GM03348 (cell line): ENCODE data around the gene PKDCC.

Source experiments
- DNase-seq: peaks from one replicate; pipeline ENCODE4 v3.0.0; 2012; ENCODE audit warnings: low spot score

The PKDCC gene

GRCh38 chr2:42089340-42089925 lies 41.6 kb downstream of the PKDCC start:
- peak; percentile 84 for DNase-seq

GRCh38 chr2:42090216-42090615 lies 42.4 kb downstream of the PKDCC start:
- no peak for DNase-seq

GRCh38 chr2:42091671-42092070 lies 43.9 kb downstream of the PKDCC start:
- no peak for DNase-seq

- DNase-seq, result no peak
Measured at GRCh38 chr2:42092084-42092996, 44.5 kb downstream of the PKDCC start.

- DNase-seq, result no peak
Measured at GRCh38 chr2:42094114-42094513, 46.3 kb downstream of the PKDCC start.

- peak; percentile 67 for DNase-seq
Measured at GRCh38 chr2:42095923-42096408, 48.1 kb downstream of the PKDCC start.

GRCh38 chr2:42096869-42097591 lies 49.2 kb downstream of the PKDCC start:
- DNase-seq, result no peak

- no peak for DNase-seq
Measured at GRCh38 chr2:42098571-42099437, 51.0 kb downstream of the PKDCC start.

GRCh38 chr2:42099438-42100173 lies 51.8 kb downstream of the PKDCC start:
- DNase-seq, result no peak

- DNase-seq, result no peak
Measured at GRCh38 chr2:42100683-42101205, 52.9 kb downstream of the PKDCC start.

- peak; percentile 91 for DNase-seq
Measured at GRCh38 chr2:42101206-42102023, 53.6 kb downstream of the PKDCC start.

- peak; percentile 81 for DNase-seq
Measured at GRCh38 chr2:42102024-42102590, 54.3 kb downstream of the PKDCC start.

- no peak for DNase-seq
Measured at GRCh38 chr2:42102591-42103450, 55.0 kb downstream of the PKDCC start.

GRCh38 chr2:42103829-42104228 lies 56.0 kb downstream of the PKDCC start:
- no peak for DNase-seq

- DNase-seq, result no peak
Measured at GRCh38 chr2:42104621-42105020, 56.8 kb downstream of the PKDCC start.

GRCh38 chr2:42105330-42106256 lies 57.8 kb downstream of the PKDCC start:
- no peak for DNase-seq

- no peak for DNase-seq
Measured at GRCh38 chr2:42106257-42106816, 58.5 kb downstream of the PKDCC start.
